HG03108 (cell line): ENCODE measurements around the gene CLEC3B.
"Not testable (repeated sequence)": the region's sequence is repeated elsewhere in the genome, so short reads cannot be mapped to it uniquely, and the experiment has no call there.

ENCODE experiments used
- ATAC-seq: cut with Tn5 transposase; IDR thresholded peaks from one replicate; pipeline ENCODE4 v1.9.1; 2021; ENCODE audit warnings: moderate library complexity; ENCODE audit not compliant: unreplicated experiment

Gene CLEC3B

DNA sequence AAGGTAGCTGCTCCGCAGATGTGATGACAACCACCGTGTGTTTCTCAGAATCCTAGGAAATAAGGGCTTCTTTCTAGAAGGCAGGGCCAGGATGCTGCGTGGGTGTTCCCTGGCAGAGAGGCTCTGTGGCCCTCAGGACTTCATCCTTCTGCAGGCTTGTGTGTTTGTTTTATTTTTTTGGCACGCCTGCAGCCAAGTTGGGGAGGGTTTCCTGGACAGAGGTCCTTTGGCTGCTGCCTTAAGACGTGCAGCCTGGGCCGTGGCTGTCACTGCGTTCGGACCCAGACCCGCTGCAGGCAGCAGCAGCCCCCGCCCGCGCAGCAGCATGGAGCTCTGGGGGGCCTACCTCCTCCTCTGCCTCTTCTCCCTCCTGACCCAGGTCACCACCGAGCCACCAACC, at the start of gene CLEC3B:
Gene CLEC3B (plus strand): TSS at position 266 of the 400 bp plus-strand sequence. CDS start 60 bp downstream, at position 326.
- no peak for ATAC-seq

GRCh38 chr3:44981220-44981619, 44.9 kb upstream of the CLEC3B start:
- no peak for ATAC-seq

GRCh38 chr3:44981751-44982150, 44.4 kb upstream of the CLEC3B start:
- ATAC-seq, result no peak

DNA sequence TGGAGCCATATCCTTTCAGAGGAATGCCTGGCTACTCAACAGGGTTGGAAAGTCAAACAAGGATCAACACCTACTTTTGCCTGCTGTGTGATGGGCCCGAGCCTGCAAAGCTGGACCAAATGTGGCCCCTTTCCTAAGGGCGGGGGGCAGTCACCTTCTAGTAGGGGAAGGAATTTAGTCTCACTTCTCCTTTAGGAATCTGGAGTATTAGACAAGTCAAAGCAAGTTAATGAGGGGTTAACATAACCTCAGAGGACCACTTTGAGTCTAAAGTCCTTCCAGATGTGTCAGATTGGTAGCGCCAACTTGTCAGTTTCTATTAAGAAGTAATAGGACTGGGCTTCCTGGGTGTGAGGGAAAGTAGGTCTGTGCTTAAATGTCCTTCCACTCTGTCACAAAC, 43.3 kb upstream of the CLEC3B start:
- ATAC-seq, result no peak

- ATAC-seq, result no peak
Measured at GRCh38 chr3:44983484-44983941, 42.6 kb upstream of the CLEC3B start.

DNA sequence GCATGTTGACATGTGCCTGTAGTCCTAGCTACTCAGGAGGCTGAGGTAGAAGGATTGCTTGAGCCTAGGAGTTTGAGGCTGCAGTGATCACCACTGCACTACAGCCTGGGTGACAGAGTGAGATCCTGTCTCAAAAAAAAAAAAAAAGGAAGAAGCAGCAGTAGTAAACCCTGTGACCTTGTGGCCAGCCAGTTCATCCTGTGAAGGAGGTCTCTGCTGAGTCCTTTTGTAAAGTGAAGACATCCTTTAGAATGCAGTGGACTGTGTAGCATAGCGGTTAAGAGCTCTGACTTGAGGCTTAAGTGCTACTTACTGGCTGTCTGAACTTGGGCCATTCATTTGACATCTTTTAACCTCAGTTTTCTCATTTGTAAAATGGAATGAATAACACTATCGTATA, 41.8 kb upstream of the CLEC3B start:
- peak; percentile 59 for ATAC-seq

DNA sequence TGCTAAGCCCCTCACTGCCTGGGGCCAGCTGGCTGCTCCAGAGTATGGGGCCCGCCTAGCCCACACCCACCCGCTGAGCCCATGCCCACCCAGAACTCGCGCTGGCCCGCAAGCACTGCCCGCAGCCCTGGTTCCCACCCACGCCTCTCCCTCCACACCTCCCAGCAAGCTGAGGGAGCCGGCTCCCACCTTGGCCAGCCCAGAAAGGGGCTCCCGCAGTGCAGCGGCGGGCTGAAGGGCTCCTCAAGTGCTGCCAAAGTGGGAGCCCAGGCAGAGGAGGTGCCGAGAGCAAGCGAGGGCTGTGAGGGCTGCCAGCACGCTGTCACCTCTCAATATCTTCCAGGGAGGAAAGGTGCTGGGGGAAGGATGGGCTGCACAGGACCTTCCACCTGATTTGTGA, 39.8 kb upstream of the CLEC3B start:
- ATAC-seq, result not testable (repeated sequence)

DNA sequence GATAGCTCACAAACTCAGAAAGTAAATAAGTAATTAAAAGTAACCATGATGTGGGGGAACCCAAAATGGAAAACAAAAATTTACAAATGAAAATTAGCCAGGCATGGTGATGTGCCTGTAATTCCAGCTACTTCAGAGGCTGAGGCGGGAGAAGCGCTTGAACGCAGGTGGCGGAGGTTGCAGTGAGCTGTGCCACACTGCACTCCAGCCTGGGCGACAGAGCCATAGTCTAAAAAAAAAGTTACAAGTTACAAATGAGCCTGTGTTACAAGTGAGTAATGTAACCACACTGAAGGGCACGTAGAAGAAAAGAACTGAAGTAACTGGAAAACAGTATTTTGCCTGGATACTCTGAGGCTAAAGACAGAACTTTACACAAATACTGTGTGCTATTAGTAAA, 38.8 kb upstream of the CLEC3B start:
- ATAC-seq, result no peak

DNA sequence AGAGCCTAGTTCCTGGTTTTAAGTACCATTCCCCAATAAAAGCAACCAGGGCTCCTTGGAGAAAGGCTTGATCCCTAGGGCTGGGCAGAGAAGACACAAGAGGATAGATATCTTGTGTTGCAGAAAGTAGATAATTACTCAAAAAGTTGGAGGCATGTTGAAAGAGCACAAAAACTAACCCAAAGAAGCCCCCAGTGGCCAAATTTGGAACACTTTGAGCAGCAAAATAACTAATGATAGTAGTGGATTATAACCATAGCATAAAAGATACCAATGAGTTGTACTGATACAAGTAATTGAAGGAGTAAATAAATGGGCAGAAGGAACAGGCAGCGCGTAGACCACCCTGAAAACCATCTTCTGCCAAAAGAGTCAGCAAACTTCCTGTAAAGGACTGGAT, 38.0 kb upstream of the CLEC3B start:
- ATAC-seq, result no peak

DNA sequence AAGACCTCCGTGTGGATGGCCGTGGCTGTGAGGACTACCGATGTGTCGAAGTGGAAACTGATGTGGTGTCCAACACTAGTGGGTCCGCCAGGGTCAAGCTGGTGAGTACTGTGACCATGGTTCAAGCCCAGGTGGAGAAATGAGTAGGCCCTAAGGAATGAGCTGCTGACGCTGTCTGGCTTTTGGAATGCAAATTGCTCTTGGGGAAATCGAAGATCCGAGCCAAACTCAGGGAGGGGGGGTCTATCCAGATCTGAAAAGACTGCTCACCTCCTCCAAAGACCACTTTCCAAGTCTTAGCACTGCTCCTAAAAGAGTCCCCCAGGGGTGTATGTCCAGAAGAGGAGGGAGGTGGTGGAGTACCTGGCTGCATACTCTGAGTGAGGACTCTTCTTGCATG, 37.0 kb upstream of the CLEC3B start:
- ATAC-seq, result no peak

DNA sequence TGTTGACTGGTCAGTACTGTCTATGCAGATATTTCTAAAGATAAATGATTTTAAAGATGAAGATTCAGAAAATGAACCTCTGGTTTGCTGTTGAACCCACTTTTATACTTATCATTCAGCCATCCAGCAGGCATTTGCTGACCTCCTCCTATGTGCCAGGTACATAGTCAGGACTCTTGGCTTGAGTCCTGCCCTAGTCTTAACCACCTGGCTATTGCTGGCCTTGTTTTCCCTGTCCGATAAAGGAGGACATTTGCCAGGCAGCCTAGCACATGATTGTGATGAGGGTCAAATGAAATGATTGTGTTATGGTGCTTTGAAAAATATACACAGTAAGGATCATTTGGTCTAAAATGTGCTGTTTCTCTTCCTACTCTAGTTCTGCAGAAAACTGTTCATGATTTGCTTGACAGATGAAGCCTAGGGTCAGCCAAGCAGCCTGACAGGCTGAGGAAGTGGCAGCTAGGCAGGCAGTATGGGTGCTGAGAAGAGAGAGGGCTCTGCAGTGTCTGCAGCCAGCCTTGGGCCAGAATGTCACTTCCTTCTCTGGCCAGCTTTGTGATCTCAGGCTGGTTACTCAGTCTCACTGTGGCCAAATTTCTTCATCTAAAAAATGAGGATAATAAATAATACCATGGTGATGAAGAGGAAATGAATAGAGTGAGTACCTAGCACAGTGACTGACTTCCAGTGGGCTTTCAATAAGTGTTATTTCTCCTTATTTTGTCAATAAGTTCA, 36.3 kb upstream of the CLEC3B start:
- ATAC-seq, result no peak

DNA sequence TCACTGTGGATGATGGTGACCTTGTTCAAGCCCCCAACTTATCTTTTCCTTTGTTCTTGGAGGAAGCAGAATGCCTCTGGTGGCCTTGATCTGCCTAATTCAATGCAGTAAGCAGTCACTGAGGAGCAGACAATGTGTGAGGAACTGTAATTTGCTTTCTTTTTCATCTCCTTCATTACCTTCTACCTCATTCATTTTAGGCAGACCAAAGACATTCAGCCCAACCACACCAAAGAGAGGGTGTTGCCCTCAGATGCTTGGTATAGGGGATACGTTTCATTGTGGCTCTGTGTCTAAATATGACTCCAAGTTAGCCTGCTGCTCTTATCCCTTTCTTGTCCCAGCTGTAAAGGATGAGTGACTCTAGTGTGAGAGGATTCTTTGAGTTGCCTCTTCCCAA, 34.8 kb upstream of the CLEC3B start:
- no peak for ATAC-seq

DNA sequence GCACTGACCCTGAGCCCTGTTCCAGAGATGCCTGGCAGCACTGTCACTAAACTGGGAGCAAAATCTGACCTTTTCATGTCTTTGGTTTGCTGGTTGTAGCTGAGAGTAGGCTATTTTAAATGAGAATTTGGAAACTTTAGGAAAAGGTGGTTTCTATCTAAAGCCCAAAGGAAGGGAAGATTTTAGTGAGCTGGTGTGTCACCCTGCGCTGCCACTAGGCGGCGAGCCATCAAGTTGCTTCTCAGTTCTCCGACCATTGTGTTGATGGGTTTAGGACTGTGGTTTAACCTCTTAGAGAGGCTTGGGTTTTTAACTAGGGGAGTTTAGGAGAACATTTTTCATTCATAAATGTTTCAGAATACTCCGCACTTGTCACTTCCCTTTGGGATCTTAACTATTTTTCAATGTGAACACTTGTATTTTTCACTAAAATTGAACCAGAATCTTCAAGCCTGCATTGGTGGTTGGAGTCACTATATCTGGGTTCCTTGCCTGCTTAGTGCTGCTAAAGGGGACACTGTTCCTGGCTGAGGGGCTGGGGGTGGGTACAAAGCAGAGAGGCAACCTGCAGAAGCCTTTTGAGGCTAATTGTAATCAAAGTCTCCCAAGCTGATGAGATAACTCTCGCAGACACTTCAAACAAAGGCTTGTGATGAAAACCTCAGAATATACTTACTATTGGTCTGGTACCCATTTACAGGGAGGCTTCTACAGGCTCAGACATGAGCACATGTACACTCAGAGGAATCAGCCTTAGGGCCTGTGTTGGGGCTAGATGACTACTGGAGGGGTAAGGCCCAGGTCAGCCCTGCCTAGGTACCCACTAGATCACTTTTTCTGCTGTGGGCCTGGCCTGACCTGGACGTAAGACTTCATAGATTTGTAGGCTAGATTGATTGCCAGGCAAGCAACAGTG, 33.3 kb upstream of the CLEC3B start:
- no peak for ATAC-seq

DNA sequence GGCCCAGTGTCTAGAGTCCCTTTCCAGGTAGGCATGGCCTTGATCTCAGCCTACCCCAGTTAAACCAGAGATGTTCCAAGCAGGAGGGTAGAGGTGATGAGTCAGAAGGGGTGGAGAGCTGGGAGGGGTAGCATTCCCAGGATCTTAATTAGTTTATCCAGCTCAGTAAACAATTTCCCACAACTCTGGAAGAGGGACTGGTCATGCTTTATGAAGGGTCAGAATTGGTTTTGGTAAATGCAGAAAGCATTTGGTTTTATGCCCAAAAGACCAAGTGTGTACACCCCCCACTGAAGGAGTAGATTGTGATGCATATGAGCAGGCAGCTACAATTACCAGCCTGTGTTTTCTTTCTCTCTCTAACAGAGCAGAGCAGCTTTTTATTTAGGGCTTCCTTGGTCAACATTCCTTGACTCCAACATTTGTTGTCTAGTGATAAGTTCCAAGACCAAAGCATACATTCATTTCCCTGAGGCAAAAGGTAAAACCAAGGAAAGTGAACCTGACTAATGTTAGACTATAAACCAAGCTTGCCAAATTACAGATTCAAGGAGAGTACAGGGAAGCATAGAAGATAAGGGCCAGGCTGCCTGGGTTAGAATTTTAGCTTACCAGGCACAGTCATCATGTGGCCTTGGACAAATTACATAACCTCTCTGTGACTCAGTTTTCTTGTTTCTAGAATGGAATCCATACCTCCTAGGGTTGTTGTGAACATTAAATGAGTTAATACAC, 32.5 kb upstream of the CLEC3B start:
- no peak for ATAC-seq

GRCh38 chr3:44995142-44995770, 30.8 kb upstream of the CLEC3B start:
- no peak for ATAC-seq

DNA sequence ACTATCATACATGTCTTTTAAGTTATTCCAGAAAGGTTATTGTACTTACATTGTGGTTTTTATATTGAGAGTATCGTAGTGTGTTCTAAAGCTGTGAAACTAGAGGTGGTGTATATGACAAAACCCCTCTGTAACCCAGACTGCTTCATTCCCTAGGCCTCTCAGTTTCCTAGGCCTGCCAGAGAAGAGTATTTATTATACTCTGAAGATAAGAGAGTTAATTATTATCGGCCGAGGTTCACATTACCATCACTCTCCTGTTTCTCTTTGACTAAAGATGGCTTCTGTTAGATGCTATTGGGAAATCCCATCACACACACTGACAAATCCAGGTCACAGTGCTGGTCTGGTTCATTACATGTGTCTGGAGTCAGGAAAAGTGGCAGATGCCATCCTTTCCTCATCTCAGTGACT, 29.5 kb upstream of the CLEC3B start:
- ATAC-seq, result peak; percentile 50

DNA sequence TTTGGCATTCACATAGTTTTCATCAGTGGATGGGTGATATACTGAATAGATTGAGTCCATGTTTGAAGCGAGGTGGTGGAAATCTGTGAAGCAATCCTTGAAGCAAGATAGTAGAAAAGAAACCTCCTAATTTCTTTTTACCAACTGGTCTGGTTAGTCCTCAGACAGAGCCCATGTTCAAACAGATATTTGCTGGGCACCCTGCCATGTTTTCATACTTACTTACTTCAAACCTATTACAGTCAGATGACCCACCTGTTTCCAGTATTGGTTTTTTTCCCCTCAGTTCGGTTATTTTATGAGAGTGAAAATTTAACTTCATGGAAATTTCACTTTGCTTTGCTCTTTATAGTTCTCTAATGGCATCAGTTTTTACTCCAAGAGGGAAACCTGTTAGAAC, 26.3 kb upstream of the CLEC3B start:
- ATAC-seq, result no peak

DNA sequence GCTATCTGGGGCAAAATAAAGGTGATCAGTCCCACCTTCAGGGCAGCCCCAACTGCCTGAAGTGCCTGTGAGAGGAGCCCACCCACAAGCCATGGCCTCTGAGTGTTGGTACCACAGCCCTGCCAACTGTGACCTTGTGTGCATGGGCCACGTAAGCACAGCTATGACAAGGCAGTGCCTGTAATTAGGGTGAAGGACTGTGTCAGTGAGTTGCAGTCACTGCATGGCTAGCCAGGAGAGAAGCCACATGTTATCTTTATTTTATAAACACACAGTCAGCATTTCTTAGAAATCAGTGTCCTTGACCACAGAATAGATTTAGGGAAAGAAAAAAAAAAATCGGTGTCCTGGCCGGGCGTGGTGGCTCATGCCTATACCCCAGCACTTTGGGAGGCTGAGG, 25.3 kb upstream of the CLEC3B start:
- ATAC-seq, result no peak

- no peak for ATAC-seq
Measured at GRCh38 chr3:45001738-45002137, 24.4 kb upstream of the CLEC3B start.

GRCh38 chr3:45002139-45002660, 23.9 kb upstream of the CLEC3B start:
- no peak for ATAC-seq

DNA sequence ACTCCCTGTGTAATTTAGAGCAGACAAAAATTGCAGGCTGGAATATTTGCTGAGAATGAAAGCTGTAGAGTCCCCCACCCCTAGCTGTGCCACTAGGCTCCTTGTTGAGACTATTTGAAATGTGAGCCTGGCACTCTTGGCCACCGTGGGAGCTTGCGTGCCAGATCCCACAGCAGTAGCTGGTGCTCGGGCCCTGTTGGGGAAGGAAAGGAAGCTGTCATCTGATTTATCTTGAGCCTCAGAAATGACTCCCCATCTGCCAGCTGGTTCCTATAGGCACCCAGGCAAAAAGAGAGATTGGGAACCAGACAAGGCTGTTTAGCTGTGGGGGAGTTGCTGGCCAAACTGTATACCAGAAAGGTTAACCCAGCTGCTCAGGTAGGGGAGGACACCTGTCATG, 23.4 kb upstream of the CLEC3B start:
- no peak for ATAC-seq
